Measurements from ENCODE around the gene PDGFB.

Gene PDGFB

DNA sequence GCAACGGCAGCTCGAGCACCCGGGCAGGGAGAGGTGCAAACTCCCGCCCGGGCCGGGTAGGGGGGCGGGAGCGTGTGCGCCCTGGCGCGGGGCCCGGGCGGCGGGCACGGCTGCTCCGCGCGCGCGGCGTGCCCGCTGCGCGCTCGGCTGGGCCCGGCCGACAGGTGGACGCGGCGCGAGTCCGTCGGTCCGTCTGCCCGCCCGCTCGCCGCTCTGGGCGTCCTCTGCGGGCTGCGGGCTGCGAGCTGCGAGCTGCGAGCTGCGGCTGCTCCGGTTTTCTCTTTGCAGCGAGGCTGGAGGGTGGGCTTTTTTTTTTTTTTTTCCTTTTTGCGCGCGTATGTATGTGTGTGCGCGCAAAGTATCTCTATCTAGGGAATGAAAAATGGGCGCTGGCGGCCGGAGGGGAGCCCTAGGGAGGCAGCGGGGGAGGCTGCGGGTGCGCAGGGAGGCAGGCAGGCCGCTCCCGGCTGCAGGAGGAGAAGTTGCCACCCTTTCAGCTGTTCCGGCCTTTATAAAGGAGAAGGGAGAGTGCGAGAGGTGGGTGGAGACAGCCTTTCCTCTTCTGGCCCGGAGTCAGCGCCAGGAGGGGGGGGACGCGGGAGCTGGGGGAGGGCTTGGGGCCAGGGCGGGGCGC, at the start of gene PDGFB:
TSS of gene PDGFB (minus strand) at position 487 of the 634 bp plus-strand sequence. CDS start 1,019 bp downstream, outside the sequence.
- no peak for DNase-seq (ENCODE audit: low spot score)

DNA sequence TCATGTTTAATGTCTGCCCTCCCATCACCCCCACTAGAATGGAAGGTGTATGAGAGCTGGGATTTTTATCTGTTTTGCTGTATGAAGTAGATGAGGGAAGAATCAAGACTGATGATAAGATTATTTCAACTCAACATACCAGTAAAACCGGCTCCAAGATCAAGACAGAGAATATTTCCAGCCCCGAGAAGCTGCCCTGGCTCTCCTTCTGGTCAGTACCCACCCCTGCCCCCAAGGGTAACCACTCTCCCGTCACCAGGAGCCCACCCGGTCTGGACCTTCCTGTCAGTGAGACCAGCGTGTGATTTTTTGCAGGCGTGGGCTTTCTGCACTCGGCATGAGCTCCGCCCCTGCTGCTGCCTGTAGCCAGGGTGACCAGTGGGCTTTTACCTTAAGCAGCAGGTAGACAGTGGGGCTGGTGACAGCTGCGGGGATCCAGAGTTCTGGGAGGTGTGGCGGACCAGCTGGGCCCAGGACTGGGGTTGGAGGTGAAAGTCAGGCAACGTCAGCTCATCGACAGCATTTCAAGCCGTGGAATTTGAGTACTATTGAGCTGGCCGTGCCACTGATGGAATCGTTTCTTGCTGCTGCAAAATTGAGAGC, 49.1 kb upstream of the PDGFB start:
- DNase-seq (ENCODE audit: low spot score): no peak

DNA sequence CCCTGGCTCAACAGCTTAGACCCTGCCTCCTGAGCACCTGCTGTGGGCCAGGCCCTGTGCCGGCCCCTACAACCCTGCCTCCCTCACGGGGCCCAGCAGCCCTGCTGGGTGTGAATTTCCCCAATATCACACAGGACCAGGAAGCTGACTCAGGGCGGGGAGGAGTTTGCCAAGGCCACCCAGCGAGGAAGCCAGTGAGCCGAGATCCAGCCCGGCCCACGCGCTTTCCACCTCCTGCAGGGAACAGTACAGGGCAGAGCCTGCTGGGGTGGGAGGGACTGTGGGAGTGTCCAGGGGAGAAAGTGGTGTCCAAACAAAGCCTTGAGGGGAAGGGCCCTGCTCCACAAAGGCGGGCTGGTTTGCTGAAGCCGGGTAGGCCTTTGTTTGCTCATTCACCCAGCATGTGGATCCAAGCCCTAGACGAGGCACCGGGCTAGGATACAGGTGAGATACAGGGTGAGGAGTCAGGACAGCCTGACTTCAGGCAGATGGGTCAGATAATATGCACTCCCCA, 47.8 kb upstream of the PDGFB start:
- no peak for DNase-seq (ENCODE audit: low spot score)

DNA sequence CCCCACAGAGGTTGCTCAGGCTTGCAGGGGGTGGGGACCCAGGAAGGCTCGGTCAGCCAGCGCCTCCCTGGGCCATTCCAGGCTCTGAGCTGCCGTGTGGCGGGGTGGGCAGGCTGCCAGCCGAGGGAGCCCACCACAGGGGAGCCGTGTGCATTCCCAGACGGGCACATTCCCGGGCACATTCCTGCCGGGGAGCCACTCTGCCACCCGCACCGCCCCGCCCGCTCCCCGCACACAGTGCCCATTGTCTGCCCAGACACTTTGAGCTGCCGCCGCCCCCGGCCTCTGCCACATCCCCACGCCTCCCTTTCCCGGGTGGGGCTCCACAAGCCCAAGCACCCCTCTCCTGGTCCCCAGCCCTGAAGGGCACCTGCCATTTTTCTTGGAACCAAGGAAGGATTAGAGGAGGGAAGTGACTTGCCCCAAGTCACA, 47.3 kb upstream of the PDGFB start:
- no peak for DNase-seq (ENCODE audit: low spot score)

DNA sequence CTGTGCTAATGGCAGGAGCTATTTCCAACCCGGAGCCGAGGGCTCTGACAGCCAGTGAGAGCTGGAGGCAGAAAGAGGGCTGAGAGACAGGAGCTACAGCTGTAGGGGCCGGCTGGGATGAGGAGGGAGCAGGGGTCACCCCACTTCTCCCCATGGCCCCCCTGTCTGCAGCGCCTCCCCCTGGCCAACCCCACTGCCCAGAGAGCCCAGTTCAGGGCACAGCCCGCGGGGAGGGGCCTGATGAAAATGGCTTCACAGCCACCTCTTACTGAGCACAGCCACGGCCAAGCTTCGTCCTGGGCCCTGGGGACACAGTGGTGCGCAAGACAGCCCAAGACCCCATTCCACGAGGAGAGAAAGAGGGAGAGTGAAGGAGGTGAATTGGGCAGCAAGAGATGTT, 46.7 kb upstream of the PDGFB start:
- DNase-seq (ENCODE audit: low spot score): no peak

DNA sequence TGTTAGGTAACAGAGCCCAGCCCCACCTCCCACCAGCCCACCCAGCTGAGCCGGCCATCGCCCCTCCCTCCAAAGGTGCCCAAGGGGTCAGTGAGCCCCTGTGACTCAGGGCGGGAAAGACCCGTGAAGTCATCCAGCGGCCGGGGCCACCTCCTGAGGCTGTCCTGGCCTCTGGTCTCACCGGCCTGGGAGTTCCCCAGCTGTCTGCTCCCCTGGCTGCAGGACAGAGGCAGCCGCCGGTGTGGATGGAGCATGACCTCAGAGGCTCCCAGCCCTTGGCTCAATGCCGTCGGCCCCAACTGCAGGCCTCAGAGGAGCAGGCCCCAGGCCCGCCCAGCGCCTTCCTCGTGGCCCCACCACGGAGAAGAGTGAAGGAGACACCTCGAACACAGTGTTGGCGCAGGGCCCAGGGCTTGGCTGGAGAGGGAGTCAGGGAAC, 46.0 kb upstream of the PDGFB start:
- no peak for DNase-seq (ENCODE audit: low spot score)

DNA sequence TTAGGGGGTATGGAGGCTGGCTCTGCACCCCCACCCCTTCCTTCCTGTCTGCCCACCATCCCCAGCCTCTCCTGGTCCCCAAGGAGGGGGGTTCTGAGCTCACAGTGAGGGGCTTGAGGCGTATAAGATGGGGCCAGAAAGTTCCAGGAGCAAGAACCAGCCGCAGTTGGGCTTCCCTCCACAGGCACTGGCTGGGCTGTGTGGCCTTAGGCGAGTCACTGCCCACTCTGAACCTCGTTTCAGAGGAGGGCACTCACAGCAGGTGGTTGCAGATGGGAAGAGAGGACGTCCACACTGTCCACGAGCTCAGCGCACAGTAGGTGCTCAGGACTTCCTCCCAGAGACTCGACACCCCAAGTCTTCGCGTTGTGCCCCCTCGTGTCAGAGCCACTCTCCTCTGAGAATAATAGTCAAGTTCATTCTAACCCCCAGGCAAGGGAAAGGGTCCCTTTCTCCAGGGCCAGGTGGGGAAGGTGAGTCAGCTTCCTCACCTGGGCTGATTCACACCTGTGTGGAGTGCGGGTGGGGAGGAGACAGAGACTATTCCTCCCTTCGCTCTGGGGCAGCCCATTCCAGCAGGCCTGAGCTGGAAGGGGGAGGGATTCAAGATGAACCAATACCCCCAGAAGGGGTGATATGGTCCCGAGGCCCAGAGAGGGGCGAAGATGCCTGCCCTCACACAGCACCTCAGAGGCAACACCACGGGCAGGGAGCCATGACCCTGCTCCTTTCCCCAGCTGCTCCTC, 45.4 kb upstream of the PDGFB start:
- DNase-seq (ENCODE audit: low spot score): no peak

DNA sequence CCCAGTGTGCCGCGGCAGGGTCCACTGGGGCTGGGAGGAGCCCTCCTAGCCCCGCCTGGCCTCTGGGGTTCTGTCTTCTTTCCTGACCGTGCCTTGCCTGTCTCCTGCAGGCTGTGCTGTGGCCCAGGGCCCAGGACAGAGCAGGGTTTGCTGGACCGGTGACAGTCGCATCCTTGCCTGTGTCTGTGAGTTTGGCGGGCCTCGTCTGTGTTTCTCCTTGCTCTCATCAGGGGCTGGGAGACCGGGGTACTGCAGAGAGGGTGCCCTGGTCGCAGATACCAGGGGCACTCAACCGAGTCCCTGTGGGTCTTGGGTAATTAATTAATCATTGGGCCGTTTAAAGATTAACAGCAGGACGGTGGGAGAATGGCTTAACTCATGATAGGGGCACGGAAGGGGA, 44.8 kb upstream of the PDGFB start:
- no peak for DNase-seq (ENCODE audit: low spot score)

DNA sequence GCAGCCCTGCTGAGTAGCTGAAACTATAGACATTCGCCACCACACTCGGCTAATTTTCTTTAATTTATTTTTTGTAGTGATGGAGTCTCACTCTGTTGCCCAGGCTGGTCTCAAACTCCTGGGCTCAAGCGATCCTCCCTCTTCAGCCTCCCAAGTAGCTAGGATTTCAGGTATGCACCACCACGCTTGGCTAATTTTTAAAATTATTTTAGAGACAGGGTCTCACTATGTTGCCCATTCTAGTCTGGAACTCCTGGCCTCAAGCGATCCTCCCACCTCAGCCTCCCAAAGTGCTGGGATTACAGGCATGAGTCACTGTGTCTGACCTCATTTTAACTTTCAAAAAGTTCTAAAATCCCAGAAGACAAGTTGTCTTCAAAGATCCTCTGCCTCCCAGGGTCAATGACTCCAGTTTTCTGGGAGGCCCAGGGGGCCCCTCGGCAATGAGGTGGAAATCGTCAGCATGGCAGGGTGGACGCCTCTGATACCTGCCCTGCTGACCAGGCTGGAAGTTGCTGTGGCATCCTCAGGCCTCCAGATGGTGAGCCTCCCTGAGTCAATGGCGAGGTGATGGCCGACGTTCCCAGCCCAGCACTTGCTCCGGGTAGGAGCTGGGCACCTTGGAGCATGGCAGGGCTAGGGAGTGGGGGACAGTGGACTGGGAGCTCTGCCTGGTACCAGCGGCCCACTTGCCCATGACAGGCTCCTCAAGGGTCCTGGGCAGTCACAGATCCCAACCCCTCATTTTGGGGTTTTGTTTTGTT, 43.5 kb upstream of the PDGFB start:
- no peak for DNase-seq (ENCODE audit: low spot score)

DNA sequence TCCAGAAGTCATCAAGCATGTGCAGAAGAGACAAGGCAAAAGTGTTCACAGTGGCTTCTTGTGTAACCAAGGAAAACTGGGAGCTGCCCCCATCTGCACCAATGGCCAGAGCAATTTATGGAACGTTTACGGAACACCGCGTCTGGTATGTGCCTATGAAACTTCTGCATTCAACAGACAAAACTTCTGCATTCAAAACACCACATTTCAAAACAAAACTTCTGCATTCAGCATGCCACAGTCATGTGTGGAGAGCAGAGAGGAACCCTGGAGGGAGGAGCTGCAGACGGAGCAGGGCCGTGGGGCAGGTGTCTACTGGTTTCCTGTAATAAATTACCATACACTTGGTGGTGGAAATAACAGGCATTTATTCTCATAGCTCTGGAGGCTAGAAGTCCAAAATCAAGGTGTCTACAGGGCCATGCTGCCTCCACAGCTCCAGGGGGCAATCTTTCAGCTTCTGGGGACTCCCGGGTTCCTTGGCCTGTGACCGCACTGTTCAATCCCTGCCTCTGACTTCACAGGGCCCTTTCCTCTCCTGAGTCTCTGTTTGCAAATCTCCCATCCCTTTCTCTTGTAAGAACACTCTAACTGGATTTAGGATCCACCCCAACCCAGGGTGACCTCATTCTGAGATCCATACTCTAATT, 42.4 kb upstream of the PDGFB start:
- DNase-seq (ENCODE audit: low spot score): no peak

DNA sequence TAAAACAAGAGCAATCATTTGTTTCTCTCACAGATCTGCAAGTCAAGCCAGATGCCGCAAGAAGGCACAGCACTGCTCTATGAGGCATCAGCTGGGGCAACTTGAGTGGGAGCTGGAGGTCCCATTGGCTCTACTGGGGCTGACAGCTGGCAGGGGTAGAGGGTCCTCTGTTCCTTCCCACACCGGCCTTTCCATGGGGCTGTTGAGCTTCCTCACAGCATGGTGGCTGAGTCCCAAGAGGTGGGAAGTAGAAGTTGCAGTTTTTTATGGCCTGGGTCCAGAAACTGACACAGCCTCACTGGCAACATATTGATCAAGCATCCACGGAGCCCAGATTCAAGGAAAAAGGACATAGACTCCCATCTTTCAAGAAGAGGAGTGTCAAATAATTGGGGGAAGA, 40.2 kb upstream of the PDGFB start:
- no peak for DNase-seq (ENCODE audit: low spot score)

DNA sequence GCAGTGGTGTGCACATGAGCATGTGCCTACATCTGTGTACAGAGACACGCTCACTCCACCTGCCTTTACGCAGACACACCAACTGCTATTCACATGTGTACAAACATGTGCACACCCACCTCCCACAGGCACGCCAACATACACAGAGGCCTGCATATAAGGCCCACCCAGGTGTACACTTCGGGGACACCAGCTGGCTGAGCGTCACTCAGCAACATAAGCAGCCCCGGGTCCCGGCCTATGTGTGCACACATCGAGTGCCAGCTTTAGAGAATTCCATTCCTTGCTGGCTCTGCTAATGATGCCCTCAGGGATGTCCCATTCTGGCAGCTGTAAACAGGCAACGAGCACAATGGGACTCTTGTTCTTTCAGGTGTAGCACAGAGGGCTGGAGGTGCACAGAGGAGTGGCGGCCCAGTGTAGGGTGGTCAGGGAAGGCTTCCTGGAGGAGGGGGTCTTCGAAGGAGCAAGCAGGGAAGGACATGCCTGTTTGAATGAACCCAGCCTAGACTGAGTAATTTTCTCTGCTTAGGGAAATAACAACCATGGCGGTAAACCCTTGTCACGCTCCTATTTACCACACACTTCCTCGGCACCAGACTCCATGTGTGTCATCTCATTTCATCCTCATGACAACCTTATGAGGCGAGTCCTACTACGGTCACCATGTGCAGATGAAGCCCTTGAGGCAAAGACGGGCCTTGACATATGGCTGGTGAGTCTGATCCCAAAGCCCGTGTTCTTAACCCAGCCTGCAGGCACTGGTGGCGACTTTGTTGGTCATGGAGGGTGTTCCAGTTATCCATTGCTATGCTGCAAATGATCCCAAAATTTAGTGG, 39.6 kb upstream of the PDGFB start:
- no peak for DNase-seq (ENCODE audit: low spot score)

DNA sequence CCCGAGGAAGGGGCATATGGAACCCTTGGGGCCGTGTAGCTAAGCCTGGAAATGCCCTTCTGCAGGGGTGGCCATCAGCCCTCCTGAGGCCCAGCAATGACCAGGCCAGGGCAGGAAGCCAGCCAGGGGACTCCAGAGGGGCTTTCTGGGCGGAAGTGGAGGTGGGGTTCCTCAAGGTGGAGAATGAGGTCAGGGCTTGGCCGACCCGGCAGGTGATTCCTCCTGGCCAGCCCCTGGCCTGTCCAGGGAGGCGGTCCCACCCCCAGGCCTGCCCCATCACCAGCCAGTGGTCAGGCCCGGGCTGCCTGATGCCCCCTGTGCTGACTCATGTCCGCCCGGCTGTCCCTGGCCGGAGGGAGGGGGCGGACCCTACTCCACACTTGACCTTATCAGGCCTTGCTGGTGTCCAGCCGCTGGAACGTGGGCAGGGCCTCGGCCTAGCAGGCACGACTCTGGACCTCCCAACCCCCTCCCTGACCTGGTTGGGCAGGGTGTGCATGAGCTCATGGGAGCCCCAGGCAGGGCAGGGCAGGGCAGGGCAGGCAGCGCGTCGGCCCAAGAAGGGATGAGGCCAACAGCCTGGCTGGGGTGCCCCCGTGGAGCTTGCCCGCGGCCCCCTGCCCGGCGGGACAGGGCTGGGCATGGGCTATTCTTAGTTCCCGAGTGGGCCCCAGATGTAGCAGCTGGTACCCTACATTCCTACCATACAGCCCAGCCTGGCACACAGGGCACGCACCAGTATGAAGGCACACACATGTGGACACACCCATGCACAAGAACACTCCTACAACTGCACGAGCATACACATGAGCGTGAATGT, 38.8 kb upstream of the PDGFB start:
- DNase-seq (ENCODE audit: low spot score): no peak

DNA sequence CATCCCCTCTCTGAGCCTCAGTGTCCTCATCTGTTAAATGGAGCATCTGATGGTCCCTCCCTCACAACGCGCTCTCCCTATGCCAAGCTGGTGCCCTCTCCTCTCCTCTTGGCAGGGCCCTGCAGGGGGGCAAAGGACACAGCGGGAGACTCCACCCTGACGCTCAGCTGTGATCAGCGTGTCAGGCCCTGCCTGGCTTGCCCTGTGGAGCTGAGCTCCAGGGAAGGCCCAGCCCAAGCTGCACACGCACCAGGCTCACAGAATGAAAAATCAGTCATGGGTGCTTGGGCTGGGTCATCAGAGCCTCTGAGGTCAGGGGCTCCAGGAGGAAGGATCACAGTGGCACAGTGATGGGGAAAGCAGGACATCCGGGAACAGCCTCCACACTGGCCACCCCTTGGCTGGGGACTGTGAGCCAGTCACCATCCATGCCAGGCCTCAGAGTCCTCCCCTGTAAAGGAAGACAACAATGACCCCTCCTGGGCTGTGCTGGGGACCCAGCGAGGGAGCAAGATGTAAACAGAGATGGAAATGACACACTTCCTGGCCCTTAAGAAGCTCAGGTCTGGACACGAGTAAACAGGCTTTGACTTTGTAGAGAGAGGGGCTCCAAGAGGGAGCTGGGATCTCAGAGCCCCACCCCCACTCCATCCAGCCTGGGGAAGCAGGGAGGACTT, 38.0 kb upstream of the PDGFB start:
- DNase-seq (ENCODE audit: low spot score): no peak

DNA sequence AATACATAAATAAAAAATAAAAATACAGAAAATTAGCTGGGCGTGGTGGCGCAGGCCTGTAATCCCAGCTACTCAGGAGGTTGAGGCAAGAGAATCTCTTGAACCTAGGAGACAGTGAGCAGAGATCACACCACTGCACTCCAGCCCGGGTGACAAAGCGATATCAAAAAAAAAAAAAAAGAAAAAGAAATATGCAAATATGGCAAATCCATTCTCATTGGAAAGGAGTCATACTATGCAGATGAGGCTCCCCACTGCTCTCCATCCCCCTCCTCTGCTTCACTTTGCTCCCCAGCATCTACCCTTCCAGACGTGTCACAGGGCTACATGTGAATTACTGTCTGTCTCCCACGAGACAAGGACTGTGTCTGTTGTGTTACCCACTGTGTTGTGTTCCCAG, 36.3 kb upstream of the PDGFB start:
- DNase-seq (ENCODE audit: low spot score): no peak

DNA sequence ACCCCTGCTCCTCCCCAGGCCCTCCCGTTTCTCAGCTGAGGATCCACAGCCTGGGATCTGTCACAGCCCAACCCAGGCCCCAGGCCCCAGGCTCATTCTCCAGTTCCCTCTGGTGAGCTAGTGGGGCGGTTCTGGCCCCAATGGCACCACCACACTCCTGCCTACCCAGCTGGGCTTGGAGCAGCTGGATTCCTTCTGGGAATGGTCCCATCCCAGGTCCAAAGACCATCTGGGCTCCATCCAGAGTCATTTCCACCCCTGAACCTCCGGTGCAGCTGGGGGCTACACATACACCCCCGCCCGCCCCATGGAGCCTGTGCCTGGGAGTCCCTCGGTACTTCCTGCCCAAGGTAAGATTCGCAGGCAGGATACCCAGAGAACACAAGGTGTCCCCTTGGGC, 35.5 kb upstream of the PDGFB start:
- no peak for DNase-seq (ENCODE audit: low spot score)

DNA sequence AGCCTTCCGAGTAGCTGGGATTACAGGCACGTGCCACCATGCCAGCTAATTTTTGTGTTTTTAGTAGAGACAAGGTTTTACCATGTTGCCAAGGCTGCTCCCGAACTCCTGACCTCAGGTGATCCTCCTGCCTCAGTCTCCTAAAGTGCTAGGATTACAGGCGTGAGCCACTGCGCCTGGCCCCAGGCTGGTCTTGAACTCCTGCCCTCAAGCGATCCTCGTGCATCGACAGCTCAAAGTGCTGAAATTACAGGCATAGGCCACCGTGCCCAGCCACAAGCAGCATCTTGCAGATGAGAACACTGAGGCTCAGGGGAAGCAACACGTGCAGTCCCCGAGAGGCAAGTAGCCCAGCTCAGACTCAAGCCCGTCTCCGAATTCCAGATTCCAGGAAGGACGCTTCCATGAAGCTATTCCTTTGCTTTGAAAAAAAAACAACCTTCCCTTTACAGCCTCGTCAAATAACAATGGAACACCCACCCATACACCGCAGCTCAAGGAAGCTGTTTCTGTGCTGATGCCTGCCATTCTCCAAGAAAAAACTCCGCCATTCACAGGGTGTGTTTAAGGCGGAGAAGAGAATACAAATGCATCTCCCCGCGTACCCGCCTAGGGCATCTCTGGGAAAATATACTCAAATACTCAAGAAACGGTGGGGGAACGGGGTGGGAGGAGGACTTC, 34.5 kb upstream of the PDGFB start:
- DNase-seq (ENCODE audit: low spot score): no peak

DNA sequence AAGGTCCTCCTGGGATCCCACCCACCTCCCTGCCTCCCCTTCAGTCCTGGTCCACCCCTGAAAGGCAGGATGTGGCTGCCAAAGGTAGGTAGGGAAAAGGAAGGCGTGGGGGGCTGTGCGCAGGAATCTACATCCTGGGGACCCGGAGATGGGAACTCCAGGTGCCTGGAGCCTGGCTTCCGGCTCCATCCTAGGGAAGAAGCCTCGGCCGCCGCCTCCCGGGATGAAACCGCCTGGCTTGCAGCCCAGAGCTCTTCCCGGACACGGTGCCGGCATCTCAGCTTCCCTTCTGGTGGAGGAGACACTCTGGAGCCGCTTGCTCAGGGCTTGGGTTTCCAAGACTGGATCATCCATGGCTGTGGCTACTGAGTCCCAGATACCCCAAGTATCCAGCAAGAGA, 33.3 kb upstream of the PDGFB start:
- DNase-seq (ENCODE audit: low spot score): no peak

DNA sequence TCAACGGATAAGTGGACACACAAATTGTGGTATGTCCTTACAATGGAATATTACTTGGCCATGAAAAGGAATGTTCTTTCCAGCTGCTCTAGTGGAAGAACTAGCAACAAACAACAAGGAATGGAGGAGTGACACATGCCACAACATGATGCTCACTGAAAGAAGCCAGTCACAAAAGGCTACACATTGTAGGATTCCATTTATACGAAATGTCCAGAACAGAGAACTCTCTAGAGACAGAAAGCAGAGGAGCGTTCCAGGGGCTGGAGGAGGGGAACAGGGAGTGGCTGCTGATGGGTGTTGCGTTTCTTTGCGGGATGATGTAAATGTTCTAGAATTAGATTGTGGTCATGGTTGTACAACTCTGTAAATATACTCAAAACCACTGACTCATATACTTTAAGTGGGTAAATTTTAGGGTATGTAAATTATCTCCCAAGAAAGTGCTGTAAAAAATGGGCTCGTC, 32.4 kb upstream of the PDGFB start:
- DNase-seq (ENCODE audit: low spot score): no peak

Data from left forelimb (tissue), 1 donor.